IgD-negative memory B cell (primary cell): ENCODE results near the gene XPR1. TPM values are rescaled to one million over a fixed set of nuclear protein-coding genes. Genes with fewer than 3 reads are reported as not detected.
"Not testable (repeated sequence)": the region's sequence is repeated elsewhere in the genome, so short reads cannot be mapped to it uniquely, and the experiment has no call there.

Source experiments
- H3K27ac Mint-ChIP-seq, 3 donors: one replicate each; pipeline ENCODE4 v1.8.0; 2020 to 2022; ENCODE audit warnings: mild to moderate bottlenecking in 3 of 3, mixed read lengths in 3 of 3, moderate library complexity in 1 of 3
- H3K27me3 Mint-ChIP-seq: one replicate; pipeline ENCODE4 v1.8.0; 2021; ENCODE audit warnings: mixed read lengths
- H3K36me3 Mint-ChIP-seq: one replicate; pipeline ENCODE4 v1.8.0; 2020; ENCODE audit warnings: mild to moderate bottlenecking, mixed read lengths
- H3K4me1 Mint-ChIP-seq, 3 donors: one replicate each; pipeline ENCODE4 v1.8.0; 2020 to 2022; ENCODE audit warnings: mixed read lengths in 3 of 3, mild to moderate bottlenecking in 1 of 3
- H3K4me3 Mint-ChIP-seq, 4 donors: one replicate each; pipeline ENCODE4 v1.8.0; 2020 to 2022; ENCODE audit warnings: mild to moderate bottlenecking in 4 of 4, mixed read lengths in 4 of 4, moderate library complexity in 3 of 4
- H3K9me3 Mint-ChIP-seq, 3 donors: one replicate each; pipeline ENCODE4 v1.8.0; 2020 to 2021; ENCODE audit warnings: mixed read lengths in 3 of 3, mild to moderate bottlenecking in 1 of 3
- polyA plus RNA-seq: library from polyadenylated mRNA; unstranded; fragments of 300-500 nt; fragmentation: Illumina TruSeq; gene quantifications from one replicate; pipeline ENCODE4 v1.2.3, GENCODE V29; 2021

XPR1 gene
- polyA plus RNA-seq, 1 donor from 2014 or later, result 5.7 TPM

- no peaks in the 10 kb centered on the region for H3K27me3 Mint-ChIP-seq
- H3K27ac Mint-ChIP-seq, result no peak overlapping the region
- peaks cover 27% of the 10 kb centered on the region for H3K36me3 Mint-ChIP-seq
- no peak overlapping the region for H3K4me3 Mint-ChIP-seq
- H3K9me3 Mint-ChIP-seq, result peaks cover 12 to 39% (median 25%) of the 10 kb centered on the region in 3 donors
- H3K4me1 Mint-ChIP-seq, result peaks cover 4 to 8% (median 7%) of the 10 kb centered on the region in 3 donors
These were observed 66.8 kb downstream of the XPR1 start for GRCh38 chr1:180698580-180698979.

GRCh38 chr1:180702376-180702775 is 70.6 kb downstream of the XPR1 start:
- not testable (repeated sequence) for H3K27me3 Mint-ChIP-seq, H3K4me3 Mint-ChIP-seq, H3K27ac Mint-ChIP-seq, H3K36me3 Mint-ChIP-seq, H3K4me1 Mint-ChIP-seq
- H3K9me3 Mint-ChIP-seq, result peaks cover 4 to 20% (median 14%) of the 10 kb centered on the region in 3 donors

- H3K36me3 Mint-ChIP-seq, H3K27me3 Mint-ChIP-seq, H3K4me3 Mint-ChIP-seq, H3K27ac Mint-ChIP-seq: not testable (repeated sequence)
- Mint-ChIP-seq H3K4me1 (peaks cover 0 to 16% (median 11%) of the 10 kb centered on the region in 3 donors), H3K9me3 (peaks cover 0 to 14% (median 5%) of the 10 kb centered on the region in 3 donors)
These were observed 78.9 kb downstream of the XPR1 start for GRCh38 chr1:180710746-180711145.

GRCh38 chr1:180711260-180711659 is 79.4 kb downstream of the XPR1 start:
- not testable (repeated sequence) for H3K36me3 Mint-ChIP-seq, H3K4me3 Mint-ChIP-seq, H3K27ac Mint-ChIP-seq, H3K27me3 Mint-ChIP-seq
- H3K9me3 Mint-ChIP-seq, result peaks cover 0 to 14% (median 5%) of the 10 kb centered on the region in 3 donors
- H3K4me1 Mint-ChIP-seq, result peaks cover 0 to 15% (median 11%) of the 10 kb centered on the region in 3 donors

- Mint-ChIP-seq H3K4me3 (no peak overlapping the region), H3K27me3 (no peaks in the 10 kb centered on the region), H3K27ac (no peak overlapping the region), H3K36me3 (peaks cover 6% of the 10 kb centered on the region), H3K4me1 (peaks cover 2 to 6% (median 5%) of the 10 kb centered on the region in 3 donors), H3K9me3 (peaks cover 0 to 4% (median 0%) of the 10 kb centered on the region in 3 donors)
These were observed 88.9 kb downstream of the XPR1 start for GRCh38 chr1:180720753-180721152.

- H3K27ac Mint-ChIP-seq, result no peak overlapping the region
- H3K9me3 Mint-ChIP-seq, result peaks cover 3 to 5% (median 4%) of the 10 kb centered on the region in 3 donors
- H3K4me1 Mint-ChIP-seq, result peaks cover 0 to 5% (median 0%) of the 10 kb centered on the region in 3 donors
- no peak overlapping the region for H3K4me3 Mint-ChIP-seq
- H3K27me3 Mint-ChIP-seq, result no peaks in the 10 kb centered on the region
- H3K36me3 Mint-ChIP-seq, result peaks cover 12% of the 10 kb centered on the region
These were observed 90.8 kb downstream of the XPR1 start for GRCh38 chr1:180722586-180722985.

- peaks cover 15% of the 10 kb centered on the region for H3K36me3 Mint-ChIP-seq
- peaks cover 5 to 14% (median 11%) of the 10 kb centered on the region in 3 donors for H3K9me3 Mint-ChIP-seq
- H3K4me1 Mint-ChIP-seq, result peaks cover 0 to 2% (median 1%) of the 10 kb centered on the region in 3 donors
- no peak overlapping the region for H3K27ac Mint-ChIP-seq
- H3K4me3 Mint-ChIP-seq, result no peak overlapping the region
- no peaks in the 10 kb centered on the region for H3K27me3 Mint-ChIP-seq
These were observed 92.2 kb downstream of the XPR1 start for GRCh38 chr1:180724055-180724454.

- H3K27ac Mint-ChIP-seq, H3K27me3 Mint-ChIP-seq, H3K4me1 Mint-ChIP-seq, H3K4me3 Mint-ChIP-seq: not testable (repeated sequence)
- Mint-ChIP-seq H3K9me3 (peaks cover 10 to 24% (median 24%) of the 10 kb centered on the region in 3 donors), H3K36me3 (peaks cover 20% of the 10 kb centered on the region)
These were observed 94.2 kb downstream of the XPR1 start for GRCh38 chr1:180726024-180726423.

GRCh38 chr1:180727751-180728150 is 95.9 kb downstream of the XPR1 start:
- peaks cover 10 to 31% (median 25%) of the 10 kb centered on the region in 3 donors for H3K9me3 Mint-ChIP-seq
- H3K36me3 Mint-ChIP-seq, result peaks cover 25% of the 10 kb centered on the region
- not testable (repeated sequence) for H3K27ac Mint-ChIP-seq, H3K27me3 Mint-ChIP-seq, H3K4me3 Mint-ChIP-seq, H3K4me1 Mint-ChIP-seq

- Mint-ChIP-seq H3K27ac (no peak overlapping the region), H3K4me3 (no peak overlapping the region), H3K36me3 (peaks cover 27% of the 10 kb centered on the region), H3K9me3 (peaks cover 14 to 36% (median 30%) of the 10 kb centered on the region in 3 donors), H3K4me1 (peaks cover 0 to 2% (median 0%) of the 10 kb centered on the region in 3 donors), H3K27me3 (no peaks in the 10 kb centered on the region)
These were observed 96.8 kb downstream of the XPR1 start for GRCh38 chr1:180728472-180729106.

- Mint-ChIP-seq H3K27me3 (no peaks in the 10 kb centered on the region), H3K9me3 (peaks cover 18 to 55% (median 42%) of the 10 kb centered on the region in 3 donors), H3K4me3 (no peak overlapping the region), H3K4me1 (peaks cover 0 to 2% (median 0%) of the 10 kb centered on the region in 3 donors), H3K36me3 (peaks cover 26% of the 10 kb centered on the region), H3K27ac (no peak overlapping the region)
These were observed 99.3 kb downstream of the XPR1 start for GRCh38 chr1:180731131-180731530.

GRCh38 chr1:180732866-180733265 is 101.0 kb downstream of the XPR1 start:
- H3K36me3 Mint-ChIP-seq, result peaks cover 19% of the 10 kb centered on the region

GRCh38 chr1:180734366-180734765 is 102.5 kb downstream of the XPR1 start:
- Mint-ChIP-seq H3K4me3 (no peak overlapping the region), H3K36me3 (peaks cover 14% of the 10 kb centered on the region), H3K27me3 (no peaks in the 10 kb centered on the region), H3K9me3 (peaks cover 17 to 56% (median 37%) of the 10 kb centered on the region in 3 donors), H3K27ac (no peak overlapping the region), H3K4me1 (no peaks in the 10 kb centered on the region)

More at GRCh38 chr1:180732866-180733265, 101.0 kb downstream of the XPR1 start:
- Mint-ChIP-seq H3K27ac (no peak overlapping the region), H3K27me3 (no peaks in the 10 kb centered on the region), H3K9me3 (peaks cover 22 to 63% (median 42%) of the 10 kb centered on the region in 3 donors), H3K4me3 (no peak overlapping the region), H3K4me1 (peaks cover 0 to 2% (median 0%) of the 10 kb centered on the region in 3 donors)

GRCh38 chr1:180742663-180743062 is 110.8 kb downstream of the XPR1 start:
- Mint-ChIP-seq H3K27me3 (no peaks in the 10 kb centered on the region), H3K4me1 (peaks cover 0 to 5% (median 4%) of the 10 kb centered on the region in 3 donors), H3K36me3 (peaks cover 41% of the 10 kb centered on the region), H3K4me3 (peak overlapping the region in 1 of 4 donors; percentile 0), H3K9me3 (peaks cover 7 to 35% (median 22%) of the 10 kb centered on the region in 3 donors), H3K27ac (no peak overlapping the region)

GRCh38 chr1:180743868-180744267 is 112.0 kb downstream of the XPR1 start:
- Mint-ChIP-seq H3K27ac (no peak overlapping the region), H3K4me1 (peaks cover 0 to 5% (median 4%) of the 10 kb centered on the region in 3 donors), H3K9me3 (peaks cover 8 to 34% (median 18%) of the 10 kb centered on the region in 3 donors), H3K36me3 (peaks cover 42% of the 10 kb centered on the region), H3K4me3 (peak overlapping the region in 1 of 4 donors; percentile 18), H3K27me3 (no peaks in the 10 kb centered on the region)

GRCh38 chr1:180745098-180745497 is 113.3 kb downstream of the XPR1 start:
- no peaks in the 10 kb centered on the region for H3K27me3 Mint-ChIP-seq
- peaks cover 6 to 32% (median 16%) of the 10 kb centered on the region in 3 donors for H3K9me3 Mint-ChIP-seq
- peaks cover 35% of the 10 kb centered on the region for H3K36me3 Mint-ChIP-seq
- H3K4me3 Mint-ChIP-seq, result no peak overlapping the region
- H3K27ac Mint-ChIP-seq, result peak overlapping the region in 1 of 3 donors; percentile 70
- peaks cover 0 to 5% (median 4%) of the 10 kb centered on the region in 3 donors for H3K4me1 Mint-ChIP-seq
